ENCODE measurements around the gene CKAP2. TPM values are rescaled to one million over a fixed set of nuclear protein-coding genes. Genes with fewer than 3 reads are reported as not detected.
"Not testable (repeated sequence)": the region's sequence is repeated elsewhere in the genome, so short reads cannot be mapped to it uniquely, and the experiment has no call there.

Gene CKAP2
- total RNA-seq, 2 donors from 2014 or later, result 61.0 to 79.7 TPM

DNA sequence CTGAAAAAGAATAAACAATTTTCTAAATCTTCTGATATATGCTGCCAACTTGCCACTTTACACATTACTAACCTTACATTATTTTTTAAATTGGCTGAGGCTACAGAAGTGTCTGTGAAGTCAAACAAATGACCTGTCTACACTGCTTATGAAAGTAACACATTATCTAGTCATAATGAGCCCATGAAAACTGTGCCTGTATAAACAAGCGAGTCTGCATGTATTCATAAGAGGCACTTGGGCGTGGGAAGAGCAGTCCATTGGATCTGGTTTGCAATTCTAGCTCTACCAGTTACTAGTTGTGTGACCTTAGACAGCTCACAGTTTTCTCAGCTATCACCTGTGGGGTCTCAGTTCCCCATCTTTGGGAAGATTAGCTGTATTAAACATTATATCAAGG is 7.9 kb upstream of the CKAP2 start:
- Mint-ChIP-seq H3K9me3 (no peaks in the 10 kb centered on the region), H3K27me3 (no peaks in the 10 kb centered on the region), H3K4me1 (peaks cover 19% of the 10 kb centered on the region), H3K36me3 (ENCODE audit: low read depth) (peaks cover 27% of the 10 kb centered on the region), H3K4me3 (peak overlapping the region; percentile 83), H3K27ac (peak overlapping the region; percentile 20)
- peak; percentile 30 for ATAC-seq (replicated peaks)

DNA sequence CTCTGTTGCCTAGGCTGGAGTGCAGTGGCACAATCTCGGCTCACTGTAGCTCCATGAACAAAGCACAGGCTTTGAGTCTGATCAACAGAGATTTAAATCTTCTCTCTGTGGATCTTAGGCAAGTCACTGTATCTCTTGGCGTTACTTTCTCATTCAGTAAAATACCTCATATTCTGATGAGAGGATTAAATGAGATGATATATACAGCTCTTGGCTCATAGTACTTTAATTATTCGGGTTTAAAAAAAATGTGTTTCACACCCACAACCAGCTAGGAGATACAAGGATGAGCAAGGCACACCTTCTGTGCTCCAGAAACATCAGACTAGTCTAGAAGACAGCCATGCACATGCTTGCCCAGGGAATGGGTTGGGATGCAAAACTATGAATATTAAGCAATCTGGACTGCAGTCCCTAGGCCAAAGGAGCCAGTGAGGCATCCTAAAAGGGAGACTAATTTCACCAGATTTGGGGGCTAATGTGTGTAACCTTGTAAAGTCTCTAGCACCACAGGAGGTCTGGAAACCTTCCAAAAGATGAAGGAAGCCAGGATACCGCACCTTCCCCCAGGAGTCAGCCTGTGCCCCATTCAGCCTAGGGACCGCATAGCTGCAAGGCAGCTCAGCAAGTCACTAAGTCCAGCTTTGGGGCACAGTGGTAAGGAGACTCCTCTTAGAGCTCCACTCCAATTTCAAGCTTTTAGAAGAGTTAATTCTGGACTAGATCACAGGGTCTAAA is 7.3 kb upstream of the CKAP2 start:
- Mint-ChIP-seq H3K9me3 (no peaks in the 10 kb centered on the region), H3K27me3 (no peaks in the 10 kb centered on the region), H3K27ac (peak overlapping the region; percentile 20), H3K4me3 (peak overlapping the region; percentile 83), H3K36me3 (ENCODE audit: low read depth) (peaks cover 22% of the 10 kb centered on the region), H3K4me1 (peaks cover 19% of the 10 kb centered on the region)
- ATAC-seq (replicated peaks), result no peak

- Mint-ChIP-seq H3K9me3 (no peaks in the 10 kb centered on the region), H3K27ac (peak overlapping the region; percentile 79), H3K4me3 (peak overlapping the region; percentile 83), H3K4me1 (peaks cover 20% of the 10 kb centered on the region), H3K36me3 (ENCODE audit: low read depth) (peaks cover 22% of the 10 kb centered on the region), H3K27me3 (no peaks in the 10 kb centered on the region)
- no peak for ATAC-seq (replicated peaks)
Measured at GRCh38 chr13:52449331-52450011, 5.8 kb upstream of the CKAP2 start.

DNA sequence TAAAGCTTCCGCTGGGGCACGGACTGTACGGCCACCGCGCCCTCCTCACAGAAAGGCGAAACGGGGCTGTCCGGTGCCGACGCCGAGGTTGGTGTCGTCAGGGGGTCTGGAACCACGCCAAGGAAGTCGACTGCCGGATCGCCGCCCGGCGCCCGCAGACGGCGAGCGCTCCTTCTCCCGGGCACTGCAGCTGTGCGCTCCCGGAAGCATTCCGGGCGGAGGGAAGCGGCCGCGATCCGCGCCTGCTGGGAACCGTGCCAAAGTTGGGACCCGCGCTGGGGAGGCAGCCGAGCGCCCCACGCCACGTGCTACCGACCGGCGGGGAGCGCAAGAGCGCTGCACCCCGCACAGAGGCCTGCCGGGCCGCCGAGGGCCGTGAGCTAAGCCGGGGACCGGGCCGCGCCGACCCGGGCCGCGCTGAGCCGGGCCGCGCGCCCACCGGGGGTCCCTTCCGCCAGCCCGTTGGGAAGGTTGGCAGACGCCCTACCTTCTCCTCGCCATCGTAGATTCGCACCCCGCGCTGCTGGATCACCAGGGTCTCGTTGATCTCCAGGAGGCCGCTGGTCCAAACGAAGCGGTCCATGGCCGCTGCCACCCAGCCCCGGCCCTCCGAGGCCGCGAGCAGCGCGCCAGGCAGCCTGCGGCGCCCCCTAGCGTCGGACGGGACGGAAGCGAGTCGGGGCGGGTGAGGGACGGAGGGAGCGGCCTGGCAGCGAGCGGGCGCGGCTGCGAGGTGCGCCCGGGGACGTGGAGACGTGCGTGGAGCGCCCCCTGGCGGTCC is 5.1 kb upstream of the CKAP2 start, which contains the start of gene VPS36:
TSS of gene VPS36 (minus strand) at position 623 of the 781 bp plus-strand sequence. CDS start at position 583, 40 bp downstream.
- Mint-ChIP-seq H3K27me3 (no peaks in the 10 kb centered on the region), H3K9me3 (no peaks in the 10 kb centered on the region), H3K36me3 (ENCODE audit: low read depth) (peaks cover 20% of the 10 kb centered on the region), H3K4me3 (peak within 1 kb of the TSS; percentile 83), H3K4me1 (peaks cover 22% of the 10 kb centered on the region), H3K27ac (peak within 1 kb of the TSS; percentile 79)
- ATAC-seq (replicated peaks), result peak; percentile 81

DNA sequence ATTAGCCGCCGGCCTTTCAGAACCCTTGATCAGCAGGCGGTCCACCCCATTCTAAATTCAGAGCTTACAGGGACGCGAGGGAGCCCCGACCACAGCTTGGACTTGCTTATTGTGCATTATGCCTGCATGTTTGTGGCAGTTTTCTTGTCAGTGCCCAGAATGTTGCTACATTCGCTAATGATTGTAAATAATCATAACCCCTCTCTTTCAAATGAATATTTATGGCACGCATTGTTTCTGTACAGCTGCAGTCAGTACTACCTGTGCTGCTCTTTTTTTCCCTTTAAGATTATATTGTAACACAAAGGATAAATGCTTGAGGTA is 4.5 kb upstream of the CKAP2 start:
- no peaks in the 10 kb centered on the region for H3K27me3 Mint-ChIP-seq
- no peak for ATAC-seq (replicated peaks)
- H3K27ac Mint-ChIP-seq, result peak overlapping the region; percentile 48
- H3K9me3 Mint-ChIP-seq, result no peaks in the 10 kb centered on the region
- peaks cover 22% of the 10 kb centered on the region for H3K4me1 Mint-ChIP-seq
- peaks cover 20% of the 10 kb centered on the region for H3K36me3 Mint-ChIP-seq (ENCODE audit: low read depth)
- H3K4me3 Mint-ChIP-seq, result peak overlapping the region; percentile 83

GRCh38 chr13:52451135-52451804 is 4.0 kb upstream of the CKAP2 start:
- H3K27me3 Mint-ChIP-seq, result no peaks in the 10 kb centered on the region
- peaks cover 22% of the 10 kb centered on the region for H3K36me3 Mint-ChIP-seq (ENCODE audit: low read depth)
- peak overlapping the region; percentile 83 for H3K4me3 Mint-ChIP-seq
- H3K4me1 Mint-ChIP-seq, result peaks cover 24% of the 10 kb centered on the region
- no peaks in the 10 kb centered on the region for H3K9me3 Mint-ChIP-seq
- H3K27ac Mint-ChIP-seq, result peak overlapping the region; percentile 48
- no peak for ATAC-seq (replicated peaks)

GRCh38 chr13:52452470-52452869 is 2.8 kb upstream of the CKAP2 start:
- Mint-ChIP-seq H3K4me1 (peaks cover 24% of the 10 kb centered on the region), H3K9me3 (no peaks in the 10 kb centered on the region)

GRCh38 chr13:52454459-52454819 is 839 bp upstream of the CKAP2 start:
- Mint-ChIP-seq H3K27me3 (no peaks in the 10 kb centered on the region), H3K4me1 (peaks cover 12% of the 10 kb centered on the region)

More at GRCh38 chr13:52452470-52452869, 2.8 kb upstream of the CKAP2 start:
- Mint-ChIP-seq H3K27ac (no peak overlapping the region), H3K4me3 (no peak overlapping the region), H3K36me3 (ENCODE audit: low read depth) (peaks cover 28% of the 10 kb centered on the region), H3K27me3 (no peaks in the 10 kb centered on the region)
- ATAC-seq (replicated peaks), result no peak

DNA sequence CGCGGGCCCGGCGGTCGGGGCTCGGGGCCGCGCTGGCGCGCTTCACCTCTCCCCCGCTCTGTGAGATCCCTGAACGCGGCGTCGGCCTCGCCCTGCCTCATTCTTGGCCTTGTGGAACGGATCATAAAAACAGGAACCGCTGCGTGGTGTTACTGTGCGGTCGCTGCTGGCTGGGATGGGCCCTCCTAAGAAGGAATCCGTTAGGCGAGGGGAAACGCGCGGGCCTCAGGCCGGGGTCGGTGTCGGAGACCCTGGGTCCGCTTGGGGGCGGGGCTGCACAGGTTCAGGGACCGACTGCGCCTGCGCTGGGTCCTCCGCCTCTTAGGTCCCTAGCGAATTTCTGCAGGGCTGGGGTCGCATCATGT is 381 bp downstream of the CKAP2 start:
- Mint-ChIP-seq H3K9me3 (no peaks in the 10 kb centered on the region), H3K4me1 (peaks cover 14% of the 10 kb centered on the region), H3K27ac (peak overlapping the region; percentile 97), H3K36me3 (ENCODE audit: low read depth) (peaks cover 54% of the 10 kb centered on the region), H3K27me3 (no peaks in the 10 kb centered on the region), H3K4me3 (peak overlapping the region; percentile 93)
- peak; percentile 54 for ATAC-seq (replicated peaks)

More at GRCh38 chr13:52454459-52454819, 839 bp upstream of the CKAP2 start:
- Mint-ChIP-seq H3K9me3 (no peaks in the 10 kb centered on the region), H3K4me3 (peak overlapping the region; percentile 93), H3K36me3 (ENCODE audit: low read depth) (peaks cover 42% of the 10 kb centered on the region), H3K27ac (peak overlapping the region; percentile 97)
- no peak for ATAC-seq (replicated peaks)

DNA sequence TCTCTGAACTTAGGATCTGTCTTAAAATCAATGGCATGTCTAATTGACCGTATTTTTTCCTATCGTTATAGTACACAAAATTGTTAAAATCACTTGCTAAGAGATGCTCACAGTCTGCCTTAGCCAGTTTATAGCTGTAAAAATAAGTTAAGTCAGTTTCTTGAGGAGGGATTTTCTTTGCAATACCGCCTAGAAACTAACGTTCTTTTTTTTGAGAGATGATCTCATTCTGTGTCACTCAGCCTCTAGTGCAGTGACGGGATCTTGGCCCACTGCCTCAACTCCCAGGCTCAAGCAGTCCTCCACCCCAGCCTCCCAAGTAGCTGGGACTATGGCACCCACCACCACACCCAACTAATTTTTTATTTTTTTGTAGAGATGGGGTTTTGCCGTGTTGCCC is 4.4 kb downstream of the CKAP2 start:
- H3K9me3 Mint-ChIP-seq, result no peaks in the 10 kb centered on the region
- H3K27me3 Mint-ChIP-seq, result no peaks in the 10 kb centered on the region
- H3K4me3 Mint-ChIP-seq, result no peak overlapping the region
- peaks cover 18% of the 10 kb centered on the region for H3K4me1 Mint-ChIP-seq
- H3K27ac Mint-ChIP-seq, result no peak overlapping the region
- H3K36me3 Mint-ChIP-seq (ENCODE audit: low read depth), result peaks cover 94% of the 10 kb centered on the region
- ATAC-seq (replicated peaks), result no peak

GRCh38 chr13:52461265-52461664 is 6.0 kb downstream of the CKAP2 start:
- H3K4me1 Mint-ChIP-seq, result peaks cover 17% of the 10 kb centered on the region
- H3K36me3 Mint-ChIP-seq (ENCODE audit: low read depth), result peaks cover 96% of the 10 kb centered on the region
- H3K27ac Mint-ChIP-seq, result peak overlapping the region; percentile 28

DNA sequence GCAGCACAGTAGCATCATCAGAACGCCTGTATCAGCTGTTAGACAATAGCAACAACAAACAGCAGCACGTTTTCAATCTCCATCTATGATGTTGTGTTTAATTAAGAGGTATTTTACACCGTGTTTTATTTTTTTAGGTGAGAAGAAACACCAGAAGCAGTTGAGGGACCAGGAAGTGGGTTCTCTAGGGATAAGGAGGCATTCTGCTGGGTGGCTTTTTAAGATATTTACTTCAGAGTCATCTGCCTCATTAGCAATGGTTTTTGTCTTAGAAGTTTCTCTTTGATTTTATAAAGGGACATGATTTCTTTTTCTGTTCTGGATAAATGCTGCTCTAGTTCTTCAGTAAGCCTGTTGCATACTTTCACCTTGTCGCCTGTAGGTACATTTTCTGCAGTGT is 8.2 kb downstream of the CKAP2 start:
- H3K9me3 Mint-ChIP-seq, result no peaks in the 10 kb centered on the region
- H3K27me3 Mint-ChIP-seq, result no peaks in the 10 kb centered on the region
- H3K36me3 Mint-ChIP-seq (ENCODE audit: low read depth), result peaks cover 96% of the 10 kb centered on the region
- peaks cover 14% of the 10 kb centered on the region for H3K4me1 Mint-ChIP-seq
- no peak overlapping the region for H3K27ac Mint-ChIP-seq
- no peak for ATAC-seq (replicated peaks)
- H3K4me3 Mint-ChIP-seq, result no peak overlapping the region

More at GRCh38 chr13:52461265-52461664, 6.0 kb downstream of the CKAP2 start:
- peak overlapping the region; percentile 31 for H3K4me3 Mint-ChIP-seq
- H3K9me3 Mint-ChIP-seq, result no peaks in the 10 kb centered on the region
- no peaks in the 10 kb centered on the region for H3K27me3 Mint-ChIP-seq
- peak; percentile 74 for ATAC-seq (replicated peaks)

DNA sequence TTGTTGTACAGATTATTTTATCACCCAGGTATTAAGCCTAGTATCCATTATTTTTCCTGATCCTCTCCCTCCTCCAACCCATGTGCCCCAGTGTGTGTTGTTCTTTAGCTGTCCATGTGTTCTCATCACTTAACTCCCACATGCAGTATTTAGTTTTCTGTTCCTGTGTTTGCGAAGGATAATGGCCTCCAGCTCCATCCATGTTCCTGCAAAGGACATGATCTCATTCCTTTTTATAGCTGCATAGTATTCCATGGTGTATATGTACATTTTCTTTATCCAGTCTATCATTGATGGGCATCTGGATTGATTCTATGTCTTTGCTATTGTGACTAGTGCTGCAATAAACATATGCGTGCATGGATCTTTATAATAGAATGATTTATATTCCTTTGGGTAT is 13.2 kb downstream of the CKAP2 start:
- H3K36me3 Mint-ChIP-seq (ENCODE audit: low read depth), result peaks cover 86% of the 10 kb centered on the region
- not testable (repeated sequence) for H3K27me3 Mint-ChIP-seq

More for the DNA sequence above, 13.2 kb downstream of the CKAP2 start:
- not testable (repeated sequence) for H3K9me3 Mint-ChIP-seq; H3K27ac Mint-ChIP-seq; H3K4me1 Mint-ChIP-seq; ATAC-seq (replicated peaks); H3K4me3 Mint-ChIP-seq
